Chondrocyte (in vitro differentiated cells): ENCODE results near the gene PIR. TPM values are rescaled to one million over a fixed set of nuclear protein-coding genes. Genes with fewer than 3 reads are reported as not detected.

Experiments used
- DNase-seq: peaks from one replicate; pipeline ENCODE4 v3.0.0; 2021; ENCODE audit warnings: mixed read lengths, low spot score
- H3K27ac Mint-ChIP-seq: one replicate; pipeline ENCODE4 v1.8.0; 2021; ENCODE audit warnings: mild to moderate bottlenecking, moderate library complexity, mixed read lengths; ENCODE audit not compliant: unreplicated experiment
- H3K27me3 Mint-ChIP-seq: 2 replicates; pipeline ENCODE4 v1.8.0; 2021; ENCODE audit warnings: low read depth, mixed read lengths
- H3K36me3 Mint-ChIP-seq: 2 replicates; pipeline ENCODE4 v1.8.0; 2021; ENCODE audit warnings: low read depth, mixed read lengths
- H3K4me1 Mint-ChIP-seq: 2 replicates; pipeline ENCODE4 v1.8.0; 2021; ENCODE audit warnings: low read depth, mild to moderate bottlenecking, mixed read lengths
- H3K4me3 Mint-ChIP-seq: one replicate; pipeline ENCODE4 v1.8.0; 2021; ENCODE audit warnings: mild to moderate bottlenecking, moderate library complexity, mixed read lengths; ENCODE audit not compliant: unreplicated experiment
- H3K9me3 Mint-ChIP-seq: 2 replicates; pipeline ENCODE4 v1.8.0; 2021; ENCODE audit warnings: low read depth, mixed read lengths
- total RNA-seq: library from RNA; stranded (reverse); gene quantifications from 3 replicates; pipeline ENCODE4 v1.2.1, GENCODE V29; 2021
- TF ChIP-seq, protein P1 (sequence below): fragments of 200-600 bp; sonication (generic); IDR thresholded peaks from 2 replicates; pipeline ENCODE4 v1.5.0; 2021; ENCODE audit warnings: antibody characterized with exemption, mild to moderate bottlenecking, moderate library complexity

The PIR gene
- total RNA-seq, 1 donor from 2014 or later: 13.3 TPM

DNA sequence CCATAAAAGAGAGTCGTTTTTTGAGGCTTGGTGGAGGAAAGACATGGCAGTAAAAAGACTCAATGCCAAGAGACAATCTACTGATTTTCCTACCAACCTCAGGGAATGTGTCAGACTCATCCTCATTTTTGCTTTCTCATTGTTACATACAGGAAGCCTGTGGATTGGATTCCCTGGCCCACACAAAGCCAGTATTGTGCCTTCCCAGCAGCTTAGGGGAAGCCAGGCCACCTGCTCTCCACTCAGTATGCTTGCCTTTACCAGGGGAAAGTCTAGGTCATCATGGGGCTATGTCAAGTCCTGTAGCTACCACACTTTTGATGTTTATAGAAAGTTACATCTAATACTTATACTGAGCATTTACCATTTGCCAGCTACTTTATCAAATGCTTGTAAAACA is 18.4 kb upstream of the PIR start:
- peaks cover 7% of the 10 kb centered on the region for H3K27me3 Mint-ChIP-seq
- H3K27ac Mint-ChIP-seq: no peak overlapping the region
- H3K36me3 Mint-ChIP-seq: no peaks in the 10 kb centered on the region

DNA sequence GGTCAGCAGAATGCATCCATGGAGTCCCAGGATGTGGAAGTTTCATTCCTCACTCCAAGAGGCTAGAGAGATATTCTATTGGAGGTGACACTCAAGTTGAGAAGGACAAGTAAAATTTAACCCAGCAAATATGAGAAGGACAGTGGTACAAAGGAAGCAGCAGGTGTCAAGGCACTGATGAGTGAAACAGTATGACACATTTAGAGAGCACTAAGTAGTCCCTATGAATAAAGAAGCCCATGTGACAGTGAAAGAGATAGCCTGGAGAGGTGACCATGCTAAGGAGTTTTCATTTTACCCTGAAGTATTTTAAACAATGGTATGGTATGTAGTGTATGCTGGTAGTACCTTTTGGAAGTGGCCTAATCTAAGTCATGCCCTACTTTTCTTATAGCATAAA is 16.7 kb upstream of the PIR start:
- Mint-ChIP-seq H3K27me3 (peaks cover 4% of the 10 kb centered on the region), H3K36me3 (no peaks in the 10 kb centered on the region), H3K9me3 (no peaks in the 10 kb centered on the region), H3K27ac (no peak overlapping the region), H3K4me1 (no peaks in the 10 kb centered on the region), H3K4me3 (no peak overlapping the region)
- TF ChIP-seq, protein P1, sequence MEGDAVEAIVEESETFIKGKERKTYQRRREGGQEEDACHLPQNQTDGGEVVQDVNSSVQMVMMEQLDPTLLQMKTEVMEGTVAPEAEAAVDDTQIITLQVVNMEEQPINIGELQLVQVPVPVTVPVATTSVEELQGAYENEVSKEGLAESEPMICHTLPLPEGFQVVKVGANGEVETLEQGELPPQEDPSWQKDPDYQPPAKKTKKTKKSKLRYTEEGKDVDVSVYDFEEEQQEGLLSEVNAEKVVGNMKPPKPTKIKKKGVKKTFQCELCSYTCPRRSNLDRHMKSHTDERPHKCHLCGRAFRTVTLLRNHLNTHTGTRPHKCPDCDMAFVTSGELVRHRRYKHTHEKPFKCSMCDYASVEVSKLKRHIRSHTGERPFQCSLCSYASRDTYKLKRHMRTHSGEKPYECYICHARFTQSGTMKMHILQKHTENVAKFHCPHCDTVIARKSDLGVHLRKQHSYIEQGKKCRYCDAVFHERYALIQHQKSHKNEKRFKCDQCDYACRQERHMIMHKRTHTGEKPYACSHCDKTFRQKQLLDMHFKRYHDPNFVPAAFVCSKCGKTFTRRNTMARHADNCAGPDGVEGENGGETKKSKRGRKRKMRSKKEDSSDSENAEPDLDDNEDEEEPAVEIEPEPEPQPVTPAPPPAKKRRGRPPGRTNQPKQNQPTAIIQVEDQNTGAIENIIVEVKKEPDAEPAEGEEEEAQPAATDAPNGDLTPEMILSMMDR: no peak
- no peak for DNase-seq

More for the DNA sequence above, 18.4 kb upstream of the PIR start:
- DNase-seq: no peak
- Mint-ChIP-seq H3K4me1 (no peaks in the 10 kb centered on the region), H3K4me3 (no peak overlapping the region), H3K9me3 (no peaks in the 10 kb centered on the region)
- TF ChIP-seq, protein P1: no peak

DNA sequence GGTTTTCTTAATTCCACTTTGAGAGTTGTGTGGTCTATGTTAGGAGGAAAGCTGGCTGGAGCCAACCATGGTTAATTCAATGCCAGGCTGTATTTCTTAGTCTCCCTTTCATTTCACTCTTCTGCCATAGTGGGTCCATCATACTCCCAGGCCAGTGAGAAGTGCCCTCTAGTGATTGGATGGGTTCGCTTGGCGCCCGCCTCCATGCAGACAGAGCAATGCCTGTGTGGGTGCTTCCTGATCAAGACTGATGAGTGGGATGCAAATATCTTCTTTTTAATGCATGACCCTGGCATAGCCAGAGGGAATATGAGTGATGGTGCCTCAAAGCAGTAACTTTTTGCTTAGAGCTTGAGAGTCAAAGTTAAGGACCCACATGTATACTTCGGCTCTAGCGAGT is 13.9 kb upstream of the PIR start:
- no peak for DNase-seq
- TF ChIP-seq, protein P1: no peak
- Mint-ChIP-seq H3K9me3 (no peaks in the 10 kb centered on the region), H3K36me3 (no peaks in the 10 kb centered on the region), H3K27me3 (peaks cover 4% of the 10 kb centered on the region), H3K4me1 (no peaks in the 10 kb centered on the region), H3K27ac (no peak overlapping the region), H3K4me3 (no peak overlapping the region)

DNA sequence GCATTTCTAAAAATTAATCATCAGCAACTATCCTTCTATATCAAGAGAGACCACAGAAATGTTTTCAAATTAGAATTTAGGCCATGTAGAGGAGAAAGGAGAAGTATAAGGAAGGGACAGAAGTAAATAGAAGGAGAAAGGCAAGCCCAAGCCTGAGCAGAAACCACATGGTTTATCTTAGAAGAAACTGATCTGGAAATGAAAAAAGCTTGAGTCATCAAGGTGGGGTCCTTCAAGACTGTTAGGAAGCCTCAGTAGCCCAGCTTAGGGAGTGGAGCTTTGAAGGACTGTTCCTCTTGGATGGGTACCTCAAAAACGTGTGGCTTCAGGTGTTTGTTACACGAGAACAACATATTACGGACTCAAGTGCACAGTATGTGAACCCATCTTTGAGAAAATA is 12.0 kb upstream of the PIR start:
- Mint-ChIP-seq H3K4me3 (no peak overlapping the region), H3K4me1 (no peaks in the 10 kb centered on the region), H3K27me3 (peaks cover 3% of the 10 kb centered on the region), H3K36me3 (no peaks in the 10 kb centered on the region), H3K27ac (no peak overlapping the region), H3K9me3 (no peaks in the 10 kb centered on the region)
- DNase-seq: no peak
- TF ChIP-seq, protein P1: no peak

DNA sequence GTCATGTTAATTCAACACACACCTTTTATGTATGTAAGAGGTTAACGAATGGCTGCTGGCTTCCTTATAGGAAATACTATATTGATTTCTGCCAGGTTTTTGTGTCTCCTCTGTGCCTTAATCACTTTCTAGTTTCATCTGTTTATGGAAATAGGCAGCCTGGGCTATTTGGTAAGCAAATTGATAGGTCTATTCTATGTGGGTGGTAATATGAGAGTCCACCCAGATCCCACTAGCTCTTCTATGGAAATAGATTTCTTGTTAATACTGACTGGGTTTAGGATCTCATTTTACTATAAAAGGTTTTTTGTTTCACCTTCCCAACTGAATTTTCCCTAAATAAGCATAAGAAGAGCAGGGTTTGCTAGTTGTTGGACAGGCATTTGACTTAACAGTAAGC is 11.5 kb upstream of the PIR start:
- H3K4me1 Mint-ChIP-seq: no peaks in the 10 kb centered on the region
- TF ChIP-seq, protein P1: no peak
- no peak overlapping the region for H3K27ac Mint-ChIP-seq
- no peak for DNase-seq
- H3K4me3 Mint-ChIP-seq: no peak overlapping the region
- H3K36me3 Mint-ChIP-seq: no peaks in the 10 kb centered on the region
- H3K9me3 Mint-ChIP-seq: no peaks in the 10 kb centered on the region
- peaks cover 3% of the 10 kb centered on the region for H3K27me3 Mint-ChIP-seq
